Uterus (tissue), 2 donors: ENCODE results near the gene HLA-DMA.

ENCODE experiments used
- POLR2A ChIP-seq, 2 donors: fragments of 450-650 bp; IDR thresholded peaks; one replicate each; pipeline ENCODE4 v1.6.1; 2016; ENCODE audit warnings: antibody characterized with exemption in 2 of 2, mild to moderate bottlenecking in 1 of 2, moderate library complexity in 1 of 2
- TF ChIP-seq, protein P1 (sequence below), 4 experiments: fragments of 200-600 bp in 2 of 4; fragments of 450-650 bp in 2 of 4; sonication (generic) in 2 of 4; IDR thresholded peaks; one replicate each; pipeline ENCODE4 v1.5.1; 2016 to 2019; ENCODE audit warnings: antibody characterized with exemption in 4 of 4, mild to moderate bottlenecking in 2 of 4, moderate library complexity in 1 of 4

GRCh38 chr6:32949113-32949512 lies 3.8 kb downstream of the HLA-DMA start:
- TF ChIP-seq, protein P1, sequence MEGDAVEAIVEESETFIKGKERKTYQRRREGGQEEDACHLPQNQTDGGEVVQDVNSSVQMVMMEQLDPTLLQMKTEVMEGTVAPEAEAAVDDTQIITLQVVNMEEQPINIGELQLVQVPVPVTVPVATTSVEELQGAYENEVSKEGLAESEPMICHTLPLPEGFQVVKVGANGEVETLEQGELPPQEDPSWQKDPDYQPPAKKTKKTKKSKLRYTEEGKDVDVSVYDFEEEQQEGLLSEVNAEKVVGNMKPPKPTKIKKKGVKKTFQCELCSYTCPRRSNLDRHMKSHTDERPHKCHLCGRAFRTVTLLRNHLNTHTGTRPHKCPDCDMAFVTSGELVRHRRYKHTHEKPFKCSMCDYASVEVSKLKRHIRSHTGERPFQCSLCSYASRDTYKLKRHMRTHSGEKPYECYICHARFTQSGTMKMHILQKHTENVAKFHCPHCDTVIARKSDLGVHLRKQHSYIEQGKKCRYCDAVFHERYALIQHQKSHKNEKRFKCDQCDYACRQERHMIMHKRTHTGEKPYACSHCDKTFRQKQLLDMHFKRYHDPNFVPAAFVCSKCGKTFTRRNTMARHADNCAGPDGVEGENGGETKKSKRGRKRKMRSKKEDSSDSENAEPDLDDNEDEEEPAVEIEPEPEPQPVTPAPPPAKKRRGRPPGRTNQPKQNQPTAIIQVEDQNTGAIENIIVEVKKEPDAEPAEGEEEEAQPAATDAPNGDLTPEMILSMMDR (IDR thresholded peaks at IDR 0.05): no peak
- no peak for TF ChIP-seq POLR2A (IDR thresholded peaks at IDR 0.05)
